NCI-H1048 (cell line): ENCODE measurements around the gene GLT8D2.
A peak's percentile ranks its signal among the peaks of the same experiment; 100 is the strongest.

Experiments used
- DNase-seq: peaks from one replicate; lab custom pipeline; 2025; lab: John Stamatoyannopoulos, UW

The GLT8D2 gene

GRCh38 chr12:104000807-104001434, 49.1 kb downstream of the GLT8D2 start:
- no peak for DNase-seq

- DNase-seq = no peak
Measured at GRCh38 chr12:103998976-103999375, 51.0 kb downstream of the GLT8D2 start.

- DNase-seq = no peak
Measured at GRCh38 chr12:103997286-103997900, 52.6 kb downstream of the GLT8D2 start.

- DNase-seq = no peak
Measured at GRCh38 chr12:103996595-103996994, 53.4 kb downstream of the GLT8D2 start.

- no peak for DNase-seq
Measured at GRCh38 chr12:103994235-103994634, 55.8 kb downstream of the GLT8D2 start.

- DNase-seq = no peak
Measured at GRCh38 chr12:103986829-103987228, 63.2 kb downstream of the GLT8D2 start.

- DNase-seq = no peak
Measured at GRCh38 chr12:103978384-103978982, 71.5 kb downstream of the GLT8D2 start.

- no peak for DNase-seq
Measured at GRCh38 chr12:103975368-103975767, 74.6 kb downstream of the GLT8D2 start.

- no peak for DNase-seq
Measured at GRCh38 chr12:103973909-103974308, 76.1 kb downstream of the GLT8D2 start.

- no peak for DNase-seq
Measured at GRCh38 chr12:103969391-103969790, 80.6 kb downstream of the GLT8D2 start.

- no peak for DNase-seq
Measured at GRCh38 chr12:103966736-103967135, 83.3 kb downstream of the GLT8D2 start.

- DNase-seq = peak; percentile 95
Measured at GRCh38 chr12:103965590-103966504, 84.1 kb downstream of the GLT8D2 start, which contains the start of gene TDG. Gene TDG (plus strand): TSS chr12:103965872. CDS start chr12:103966038, 166 bp downstream.

GRCh38 chr12:103965255-103965589, 84.8 kb downstream of the GLT8D2 start:
- DNase-seq = no peak

- DNase-seq = no peak
Measured at GRCh38 chr12:103964805-103965204, 85.2 kb downstream of the GLT8D2 start.

GRCh38 chr12:103962493-103962892, 87.5 kb downstream of the GLT8D2 start:
- DNase-seq = no peak

GRCh38 chr12:103960616-103961227, 89.3 kb downstream of the GLT8D2 start:
- DNase-seq = no peak

GRCh38 chr12:103958621-103959020, 91.4 kb downstream of the GLT8D2 start:
- DNase-seq = no peak

GRCh38 chr12:103957865-103958388, 92.1 kb downstream of the GLT8D2 start:
- no peak for DNase-seq

- no peak for DNase-seq
Measured at GRCh38 chr12:103956509-103957027, 93.4 kb downstream of the GLT8D2 start.

GRCh38 chr12:103955811-103956508, 94.0 kb downstream of the GLT8D2 start:
- DNase-seq = no peak

- no peak for DNase-seq
Measured at GRCh38 chr12:103952497-103952896, 97.5 kb downstream of the GLT8D2 start.
